GM18499 (cell line): ENCODE data around the gene NRDC.

Experiments used
- ATAC-seq: cut with Tn5 transposase; IDR thresholded peaks from one replicate; pipeline ENCODE4 v1.9.1; 2021; ENCODE audit warnings: moderate number of reproducible peaks; ENCODE audit not compliant: insufficient read depth, unreplicated experiment

Gene NRDC

DNA sequence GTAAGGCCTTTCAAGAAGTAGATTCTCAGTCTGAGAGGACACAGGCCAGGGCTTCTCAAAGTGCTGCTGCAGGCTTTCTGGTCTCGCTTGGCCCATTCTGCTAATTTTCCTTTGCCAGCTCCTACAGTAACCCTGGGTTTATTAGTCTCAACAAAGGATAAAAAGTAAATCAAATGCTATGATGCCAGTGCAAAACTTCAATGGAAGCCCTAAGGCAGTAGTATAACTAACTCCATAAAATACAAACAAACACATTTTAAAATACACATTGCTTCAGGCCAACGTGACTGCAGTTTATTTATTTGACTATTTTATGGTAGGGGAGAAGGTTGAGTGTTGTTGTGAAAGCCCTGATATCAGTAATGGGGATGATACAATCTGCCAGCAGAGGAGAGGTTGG lies 89.6 kb downstream of the NRDC start:
- no peak for ATAC-seq

DNA sequence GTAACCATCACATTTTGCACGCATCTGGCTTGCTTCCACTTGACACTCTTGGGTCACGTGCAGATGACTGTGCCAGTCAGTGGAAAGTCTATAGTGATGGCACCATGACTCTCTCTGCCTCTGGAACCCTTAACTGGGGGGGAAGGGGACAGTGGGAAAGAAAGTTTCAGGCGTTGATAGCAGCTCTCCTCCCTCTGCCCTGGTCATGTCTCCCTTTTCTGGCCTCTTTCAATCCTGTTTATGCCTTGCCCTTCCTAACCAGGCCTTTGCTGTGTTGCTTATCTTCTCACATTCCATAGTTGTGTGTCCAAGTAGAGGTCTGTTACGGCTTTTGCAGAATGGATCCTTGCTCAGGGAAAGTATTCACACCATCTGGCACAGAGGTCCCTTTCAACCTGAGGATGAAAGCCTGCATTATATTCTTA lies 93.5 kb downstream of the NRDC start:
- no peak for ATAC-seq

DNA sequence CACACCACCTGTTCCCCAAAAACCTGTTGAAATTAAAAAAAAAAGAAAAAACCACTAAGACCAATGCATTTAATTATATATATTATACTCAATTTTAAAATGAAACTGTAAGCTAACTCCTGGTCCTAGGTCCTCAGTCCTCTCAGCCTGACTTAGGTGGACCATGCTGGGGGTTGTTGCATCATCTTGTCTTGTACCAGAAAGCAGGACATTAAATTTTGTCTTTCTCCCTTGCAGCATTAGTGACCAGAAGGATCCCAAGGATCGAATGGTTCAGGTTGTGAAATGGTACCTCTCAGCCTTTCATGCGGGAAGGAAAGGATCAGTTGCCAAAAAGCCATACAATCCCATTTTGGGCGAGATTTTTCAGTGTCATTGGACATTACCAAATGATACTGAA lies 97.6 kb downstream of the NRDC start:
- ATAC-seq = no peak

DNA sequence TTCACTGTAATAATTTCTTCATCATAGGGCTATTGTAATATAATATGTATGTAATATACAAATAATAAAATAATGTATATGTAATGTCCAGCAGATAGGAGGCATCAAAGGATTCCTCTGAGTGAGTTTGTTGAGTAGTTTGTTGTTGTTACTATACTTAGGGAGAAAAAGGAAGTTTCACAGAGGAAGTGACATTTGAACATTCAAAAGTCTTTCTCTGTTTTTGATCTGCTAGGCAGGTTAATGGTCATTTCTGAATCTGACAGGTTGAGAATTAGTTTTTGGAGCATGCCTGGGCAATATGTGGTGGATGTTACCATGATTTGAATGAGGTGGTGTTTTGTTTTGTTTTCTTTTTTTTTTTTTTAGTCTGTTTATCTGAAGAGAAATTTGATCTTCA lies 102.1 kb downstream of the NRDC start:
- no peak for ATAC-seq

DNA sequence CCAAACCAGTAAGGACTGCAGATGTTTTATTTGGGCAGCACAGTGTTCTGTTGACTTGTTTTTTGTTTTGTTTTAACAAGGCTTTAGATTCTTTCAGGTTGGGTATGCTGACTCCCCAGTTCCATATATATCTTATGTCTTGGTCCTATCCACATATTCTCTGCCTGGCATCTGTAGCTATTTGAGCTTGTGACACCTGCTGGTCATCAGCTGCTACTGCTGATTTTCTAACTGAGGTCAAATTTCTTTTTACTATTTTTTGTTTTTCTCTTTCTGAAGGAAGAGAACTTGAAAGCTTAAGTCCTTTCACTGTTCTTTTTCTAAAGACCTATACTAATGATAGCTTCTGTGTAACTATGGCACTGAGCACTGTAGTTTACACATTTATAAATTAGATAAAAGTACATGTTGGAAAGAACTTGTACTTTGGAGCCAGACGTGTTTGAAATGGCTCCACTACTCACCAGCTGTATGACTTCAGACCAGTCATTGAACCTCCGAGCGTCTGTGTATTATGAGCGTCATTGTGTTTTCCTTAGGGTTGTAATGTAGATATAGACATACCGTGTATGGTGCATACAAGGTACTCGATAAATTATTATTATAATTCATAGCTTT lies 109.4 kb downstream of the NRDC start:
- ATAC-seq = no peak

DNA sequence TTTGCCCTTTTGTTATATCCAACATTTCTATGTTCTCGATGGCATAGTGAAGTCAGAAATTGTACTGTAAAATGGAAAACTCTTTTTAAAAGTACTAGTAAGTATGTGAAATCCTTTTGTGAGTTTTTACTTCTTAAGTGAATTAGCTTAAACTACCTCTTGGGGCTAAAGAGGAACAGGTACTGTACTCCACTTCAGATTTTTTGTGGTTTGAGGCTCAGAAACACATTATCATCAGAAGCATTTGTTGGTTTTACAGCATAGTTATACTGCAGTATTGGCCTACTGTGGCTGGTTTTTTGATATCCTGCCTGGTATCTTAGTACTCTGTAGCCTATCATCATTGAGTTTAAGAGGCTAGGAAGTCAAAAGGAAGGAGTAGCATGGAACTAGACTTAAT lies 117.2 kb downstream of the NRDC start:
- ATAC-seq = no peak

DNA sequence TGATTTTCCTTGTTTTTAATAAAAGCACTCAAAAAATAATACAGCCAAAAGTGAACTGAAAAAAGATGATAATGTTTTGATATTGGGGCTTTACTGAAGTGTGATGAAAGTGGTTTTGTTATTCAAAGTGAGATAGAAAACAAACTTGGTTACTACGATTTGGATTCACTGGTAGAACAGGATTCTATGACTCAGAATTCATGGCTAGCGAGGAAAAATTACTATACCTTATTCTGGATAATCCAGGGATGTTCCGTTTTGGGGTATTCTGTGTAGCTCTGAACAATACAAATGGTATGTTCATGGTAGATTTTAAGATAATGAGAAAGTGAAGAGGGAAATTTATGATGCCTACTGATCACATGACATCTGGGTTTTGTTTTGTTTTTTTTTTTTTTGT lies 117.7 kb downstream of the NRDC start:
- ATAC-seq = no peak

DNA sequence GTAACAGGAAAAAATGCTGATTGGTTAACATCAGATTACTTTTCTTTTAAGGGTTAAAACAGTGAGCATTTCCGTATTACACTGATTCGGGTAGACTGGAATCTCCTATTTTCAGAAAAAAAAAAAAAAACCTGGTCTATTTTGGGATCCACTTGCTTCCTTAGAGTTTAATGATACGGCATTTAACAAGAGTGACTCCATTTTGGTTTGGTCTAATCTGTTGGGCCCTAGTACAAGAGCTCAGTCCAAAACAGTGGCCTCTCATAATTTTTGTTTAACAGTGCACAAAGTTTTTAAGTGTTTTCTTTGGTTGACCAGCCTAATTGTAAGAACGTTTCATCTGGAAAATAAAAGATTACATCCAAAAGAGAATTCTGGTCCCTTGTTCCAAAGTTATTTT lies 120.2 kb downstream of the NRDC start:
- ATAC-seq = no peak

DNA sequence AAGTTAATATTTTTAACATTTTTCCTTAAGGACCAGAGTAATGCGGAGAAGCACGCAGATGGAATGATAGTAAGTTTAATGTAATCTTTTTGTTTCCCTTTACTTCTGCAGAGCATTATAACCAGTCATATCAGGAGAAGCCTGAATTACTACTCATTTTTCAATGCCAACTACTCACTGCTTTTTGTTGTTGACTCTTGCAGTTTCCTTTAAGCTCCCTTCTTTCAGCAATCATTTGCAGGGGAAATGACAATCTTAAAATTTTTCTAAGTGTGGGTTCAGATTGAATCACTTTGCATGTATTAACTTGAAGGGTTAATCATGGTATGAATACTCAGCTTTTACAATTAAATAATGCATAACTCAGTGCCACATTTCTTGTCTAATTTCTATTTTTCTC lies 122.2 kb downstream of the NRDC start:
- no peak for ATAC-seq

DNA sequence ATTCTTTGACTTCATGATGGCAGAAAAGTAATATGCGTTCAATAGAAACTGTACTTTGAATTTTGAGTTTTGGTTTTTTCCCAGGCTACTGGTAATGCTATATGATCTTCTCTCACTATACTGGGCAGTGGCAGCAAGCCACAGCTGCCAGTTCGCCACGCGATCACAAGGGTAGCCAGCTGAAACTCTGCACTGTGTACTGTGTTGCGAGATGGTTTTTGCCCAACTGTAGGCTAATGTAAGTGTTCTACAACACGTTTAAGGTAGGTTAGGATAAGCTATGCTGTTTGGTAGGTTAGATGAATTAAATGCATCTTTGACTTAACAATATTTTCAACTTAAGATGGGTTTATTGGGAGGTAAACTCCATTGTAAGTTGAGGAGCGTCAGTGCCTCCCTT lies 123.1 kb downstream of the NRDC start:
- ATAC-seq = no peak

DNA sequence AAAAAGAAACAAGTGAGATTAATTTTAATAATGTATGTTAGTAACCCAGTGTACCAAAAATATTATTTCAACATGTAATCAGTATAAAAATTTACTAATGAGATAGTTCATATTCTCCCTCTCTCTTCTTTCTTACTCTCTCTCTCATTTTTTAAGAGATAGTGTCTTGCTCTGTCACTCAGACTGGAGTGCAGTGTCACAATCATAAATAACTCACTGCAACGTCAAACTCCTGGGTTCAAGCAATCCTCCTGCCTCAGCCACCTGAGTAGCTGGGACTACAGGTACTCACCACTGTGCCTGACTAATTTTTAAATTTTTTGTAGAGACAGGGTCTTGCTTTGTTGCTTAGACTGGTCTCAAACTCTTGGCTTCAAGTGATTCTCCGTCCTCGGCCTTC lies 123.9 kb downstream of the NRDC start:
- ATAC-seq = no peak

DNA sequence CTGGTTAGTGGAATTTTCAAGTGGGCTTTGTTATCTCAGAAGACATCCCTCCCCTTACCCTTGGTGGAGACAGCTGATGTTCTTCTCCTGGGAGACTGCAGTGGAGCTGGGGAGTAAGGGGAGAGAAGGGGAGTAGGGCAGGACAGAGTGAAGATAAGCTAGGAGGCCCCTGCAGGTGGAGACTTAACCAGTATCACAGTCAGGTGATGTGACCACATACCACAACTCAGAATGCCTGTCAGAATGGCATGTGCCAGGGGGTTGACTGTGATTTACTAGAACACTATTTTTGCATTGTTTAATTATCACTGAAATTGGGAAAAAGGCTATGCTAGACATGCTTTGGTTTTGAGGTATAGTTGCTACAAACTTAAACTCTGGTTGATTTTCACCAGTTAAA lies 124.6 kb downstream of the NRDC start:
- no peak for ATAC-seq

DNA sequence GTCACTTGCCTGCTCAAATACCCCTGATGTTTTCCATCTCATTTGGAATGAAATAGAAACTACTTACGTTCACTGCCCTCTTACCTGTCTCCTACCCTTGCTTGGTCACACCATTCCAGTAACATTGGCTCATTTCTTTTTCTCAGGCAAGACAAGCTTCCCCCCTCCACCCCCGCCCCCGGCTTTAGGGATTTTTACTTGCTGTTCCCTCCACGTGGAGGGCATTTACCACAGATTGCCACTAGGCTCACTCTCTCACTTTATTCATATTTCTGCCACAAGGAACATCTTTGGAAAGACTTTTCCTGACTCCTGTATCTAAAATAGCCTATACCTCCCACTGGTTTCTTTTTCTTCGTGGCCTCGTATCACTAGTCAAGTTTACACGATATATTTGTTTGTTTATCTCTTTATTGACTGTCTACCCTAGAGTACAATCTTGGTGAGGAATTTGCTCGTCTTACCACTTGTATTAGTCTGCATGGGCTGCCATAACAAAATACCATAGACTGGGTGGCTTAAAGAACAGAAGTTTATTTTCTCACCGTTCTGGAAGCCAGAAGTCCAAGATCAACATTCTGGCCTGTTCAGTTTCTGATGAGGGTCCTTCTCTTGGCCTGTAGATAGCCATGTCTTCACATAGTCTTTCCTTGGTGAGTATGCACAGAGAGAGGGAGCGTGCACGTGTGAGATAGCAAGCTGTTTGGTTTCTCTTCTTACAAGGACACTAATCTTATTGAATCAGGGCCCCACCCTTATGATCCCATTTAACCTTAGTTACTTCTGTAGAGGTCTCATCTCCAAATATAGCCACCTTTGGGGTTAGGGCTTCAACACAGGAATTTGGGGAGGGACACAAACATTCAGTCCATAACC lies 126.2 kb downstream of the NRDC start:
- no peak for ATAC-seq

DNA sequence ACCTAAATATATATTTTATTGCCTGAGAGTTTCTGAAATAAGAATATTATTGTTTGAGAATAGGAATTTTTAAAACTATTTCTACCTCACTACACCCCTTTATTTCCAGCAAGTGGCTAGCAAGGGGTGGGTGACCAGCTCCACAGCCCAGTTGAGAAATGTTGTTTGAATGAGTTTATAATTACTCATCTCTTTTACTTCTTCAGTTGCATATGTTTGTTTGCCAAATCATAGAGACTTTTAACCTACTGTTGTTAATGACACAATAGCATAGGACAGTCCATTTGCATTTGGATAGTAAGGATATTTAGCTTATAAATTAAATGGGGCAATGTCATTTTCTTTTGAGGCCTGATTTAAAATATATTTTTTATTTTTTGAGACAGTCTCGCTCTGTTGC lies 127.8 kb downstream of the NRDC start:
- ATAC-seq = no peak

DNA sequence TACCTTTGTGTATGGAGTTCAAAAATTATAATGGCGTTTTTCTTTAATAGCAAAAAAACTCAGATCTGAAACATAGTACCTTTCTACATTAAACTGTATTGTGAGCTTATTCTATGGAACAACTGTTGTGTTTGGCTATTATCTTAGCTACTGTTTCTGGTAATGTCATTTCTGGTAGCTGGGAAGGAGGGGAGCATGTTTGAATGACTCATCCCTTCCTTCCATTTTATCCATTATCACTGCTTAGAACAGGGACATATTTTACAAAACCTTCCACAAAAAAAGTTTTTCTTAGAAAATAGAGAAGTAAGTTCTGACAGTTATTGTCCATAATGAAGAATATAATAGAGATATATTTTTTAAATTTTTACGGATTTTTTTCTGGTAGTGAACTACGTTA lies 128.3 kb downstream of the NRDC start:
- no peak for ATAC-seq

DNA sequence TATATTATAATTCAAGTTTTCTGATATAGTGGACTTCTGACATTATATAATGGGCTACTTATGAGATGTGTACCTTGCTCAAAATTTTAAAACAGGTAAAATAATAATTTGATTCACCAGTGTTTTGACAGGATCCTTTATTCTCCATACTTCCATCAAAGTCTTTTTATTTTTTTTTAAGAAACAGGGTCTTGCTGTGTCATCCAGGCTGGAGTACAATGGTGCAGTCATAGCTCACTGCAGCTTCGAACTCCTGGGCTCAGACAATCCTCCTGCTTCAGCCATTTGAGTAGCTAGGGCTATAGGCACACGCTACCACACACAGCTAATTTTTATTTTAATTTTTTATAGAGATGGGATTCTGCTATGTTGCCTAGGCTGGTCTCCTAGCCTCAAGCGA lies 129.4 kb downstream of the NRDC start:
- no peak for ATAC-seq

DNA sequence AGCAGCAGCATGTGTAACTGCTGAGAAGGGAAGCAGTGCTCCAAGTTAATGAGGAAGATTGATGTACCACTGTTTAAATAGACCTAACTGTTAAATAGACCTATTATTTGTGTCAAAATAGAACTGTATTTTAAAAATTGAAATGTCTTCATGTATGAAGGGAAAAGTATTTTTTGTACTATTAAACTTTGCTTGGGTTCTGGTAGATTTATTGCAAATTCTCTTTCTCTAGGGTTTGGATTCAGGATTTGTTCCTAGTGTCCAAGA lies 133.3 kb downstream of the NRDC start:
- ATAC-seq = no peak

DNA sequence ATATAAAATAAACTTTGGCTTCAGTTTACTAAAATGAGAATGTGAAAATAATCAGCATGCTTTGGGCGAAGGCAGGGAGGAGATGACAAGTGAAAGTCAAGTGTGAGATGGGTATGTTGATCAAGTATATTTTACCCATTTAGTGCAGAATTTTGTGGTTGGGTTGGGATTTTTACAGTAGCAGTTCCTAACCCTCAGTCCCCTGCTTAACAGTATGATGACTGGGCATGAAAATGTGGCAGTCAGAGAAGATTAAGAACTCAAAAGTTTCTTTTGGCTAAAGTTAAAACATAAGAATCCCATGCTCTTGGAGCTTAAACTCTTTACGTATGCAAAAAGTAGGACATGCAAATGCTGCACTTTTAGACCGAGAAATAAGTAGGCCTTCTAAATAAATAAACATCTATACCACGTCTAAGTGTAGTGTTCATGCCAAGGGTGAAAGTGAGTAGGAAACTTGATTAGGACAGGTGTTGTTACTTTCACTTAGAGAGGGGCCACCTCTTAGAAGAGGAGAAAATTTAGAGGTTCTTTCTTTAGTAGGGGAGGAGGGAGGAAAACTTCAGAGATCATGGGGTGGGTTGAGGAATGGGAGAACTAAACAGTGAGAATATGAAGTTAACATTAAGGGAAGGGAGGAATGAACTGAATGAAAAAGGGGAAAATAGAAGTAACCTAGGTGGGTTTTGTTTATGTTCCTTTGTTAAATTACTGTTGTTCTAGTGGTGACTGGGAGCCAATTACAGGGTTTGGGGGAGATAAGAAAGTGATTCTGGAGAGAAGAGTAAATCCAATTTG lies 133.8 kb downstream of the NRDC start:
- ATAC-seq = no peak

DNA sequence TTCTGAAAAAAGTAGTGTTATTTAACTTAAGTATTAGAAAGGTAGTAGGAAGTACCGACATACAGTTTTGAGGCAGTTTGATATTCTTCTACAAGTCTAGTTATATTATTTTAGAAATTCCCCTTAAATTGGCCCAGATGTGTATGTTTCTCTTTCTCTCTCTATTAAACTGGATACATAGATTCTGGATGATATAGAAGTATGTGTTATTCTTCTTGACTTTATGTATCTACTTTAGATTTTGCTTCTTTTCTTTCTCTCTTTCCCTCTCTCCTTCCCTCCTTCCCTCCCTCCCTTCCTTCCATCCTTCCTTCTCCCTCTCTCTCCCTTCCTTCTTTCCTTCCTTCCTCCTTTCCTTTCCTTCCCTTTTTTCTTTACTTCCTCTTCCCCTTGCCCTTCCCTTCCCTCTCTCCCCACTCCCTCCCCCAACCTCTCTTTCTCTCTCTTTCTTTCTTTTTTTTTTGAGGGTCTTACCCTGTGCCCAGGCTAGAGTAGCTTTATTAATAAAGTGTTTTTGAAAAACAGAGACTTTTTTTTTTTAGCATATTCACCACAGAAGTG lies 137.3 kb downstream of the NRDC start:
- ATAC-seq = no peak

DNA sequence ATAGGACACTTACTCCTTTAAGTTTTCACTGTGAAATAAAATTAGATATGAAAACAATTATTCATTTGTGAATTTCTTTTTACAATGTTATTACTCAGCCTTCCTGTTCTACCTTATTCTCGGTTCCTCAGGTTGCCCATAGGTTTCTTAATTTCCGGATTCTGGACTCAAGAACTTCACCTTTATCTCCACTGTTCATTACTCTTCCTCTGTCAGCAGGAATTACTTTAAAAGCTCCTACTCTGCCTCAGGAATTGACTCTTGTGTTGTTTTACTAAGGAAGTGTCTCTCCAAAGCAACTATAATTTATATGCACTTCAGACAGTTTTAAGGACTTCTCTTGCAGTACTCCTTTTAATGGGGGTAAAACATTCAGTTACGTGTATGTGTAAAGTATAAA lies 137.9 kb downstream of the NRDC start:
- ATAC-seq = no peak
